EH (cell line): ENCODE results near the gene EAF1.
"Not testable (repeated sequence)": the region's sequence is repeated elsewhere in the genome, so short reads cannot be mapped to it uniquely, and the experiment has no call there.

Experiments
- DNase-seq: peaks from one replicate; pipeline ENCODE4 v3.0.0-alpha.2; 2015; ENCODE audit warnings: low read depth

The EAF1 gene

GRCh38 chr3:15427182-15427880 lies at the start of gene EAF1, which contains the start of gene METTL6:
Gene EAF1, plus strand, starts transcription at chr3:15427598. Its CDS starts 182 bp downstream, at chr3:15427780.
Gene METTL6, minus strand, starts transcription at chr3:15427544. Its CDS starts 1,033 bp downstream, at chr3:15426511.
- peak; percentile 82 for DNase-seq

GRCh38 chr3:15377961-15378791 lies 49.2 kb upstream of the EAF1 start:
- peak; percentile 95 for DNase-seq

- DNase-seq = no peak
Measured at GRCh38 chr3:15380980-15381890, 46.2 kb upstream of the EAF1 start.

GRCh38 chr3:15382405-15382923 lies 44.9 kb upstream of the EAF1 start:
- no peak for DNase-seq

GRCh38 chr3:15384510-15385237 lies 42.7 kb upstream of the EAF1 start:
- DNase-seq = peak; percentile 39

GRCh38 chr3:15385238-15385695 lies 42.1 kb upstream of the EAF1 start:
- DNase-seq = not testable (repeated sequence)

GRCh38 chr3:15385901-15386653 lies 41.3 kb upstream of the EAF1 start:
- DNase-seq = no peak

- DNase-seq = not testable (repeated sequence)
Measured at GRCh38 chr3:15386654-15386955, 40.8 kb upstream of the EAF1 start.

- DNase-seq = peak; percentile 19
Measured at GRCh38 chr3:15387171-15387581, 40.2 kb upstream of the EAF1 start.

- DNase-seq = no peak
Measured at GRCh38 chr3:15387735-15388134, 39.7 kb upstream of the EAF1 start.

GRCh38 chr3:15388335-15388734 lies 39.1 kb upstream of the EAF1 start:
- not testable (repeated sequence) for DNase-seq

GRCh38 chr3:15390460-15390859 lies 36.9 kb upstream of the EAF1 start:
- DNase-seq = no peak

- no peak for DNase-seq
Measured at GRCh38 chr3:15391007-15391406, 36.4 kb upstream of the EAF1 start.

- DNase-seq = not testable (repeated sequence)
Measured at GRCh38 chr3:15393252-15393651, 34.1 kb upstream of the EAF1 start.

GRCh38 chr3:15398731-15399133 lies 28.7 kb upstream of the EAF1 start:
- DNase-seq = peak; percentile 40

- no peak for DNase-seq
Measured at GRCh38 chr3:15399970-15400369, 27.4 kb upstream of the EAF1 start.

GRCh38 chr3:15401936-15402335 lies 25.5 kb upstream of the EAF1 start:
- no peak for DNase-seq

GRCh38 chr3:15403495-15403894 lies 23.9 kb upstream of the EAF1 start:
- DNase-seq = no peak

- DNase-seq = no peak
Measured at GRCh38 chr3:15403965-15404364, 23.4 kb upstream of the EAF1 start.

GRCh38 chr3:15404767-15405166 lies 22.6 kb upstream of the EAF1 start:
- DNase-seq = no peak
